ENCODE results near the gene GRK5. TPM values are rescaled to one million over a fixed set of nuclear protein-coding genes. Genes with fewer than 3 reads are reported as not detected.
"Not testable (repeated sequence)": the region's sequence is repeated elsewhere in the genome, so short reads cannot be mapped to it uniquely, and the experiment has no call there.

The GRK5 gene
- total RNA-seq, 4 donors from 2014 or later: 6.2 to 12.5 (median 9.1) TPM

GRCh38 chr10:119174109-119174508 lies 33.3 kb upstream of the GRK5 start:
- Histone ChIP-seq H3K27me3 (no peaks in the 10 kb centered on the region), H3K36me3 (peaks cover 0 to 40% of the 10 kb centered on the region in 2 donors), H3K4me1 (peaks cover 17 to 21% of the 10 kb centered on the region in 2 donors), H3K9me3 (no peaks in the 10 kb centered on the region), H3K27ac (no peak overlapping the region), H3K4me3 (no peak overlapping the region)
- DNase-seq: no peak
- no peak for ATAC-seq
- in situ Hi-C loops (cut with MboI; ENCODE audit: low sequenced_read_pairs in 4 of 4): loop anchor here in 1 of 4 donors (25.0 kb wide), 1 partner anchor 688 kb away; the partner anchor contains the start of gene MCMBP
- TF ChIP-seq CTCF (IDR thresholded peaks at IDR 0.05 in 4 of 5, conservative IDR thresholded peaks at IDR 0.05 in 1 of 5): no peak
- no peak for TF ChIP-seq POLR2A (IDR thresholded peaks at IDR 0.05)
- intact Hi-C loops (cut with DNase I; ENCODE audit: low total_unique reads): loop anchor here (10.0 kb wide), 1 partner anchor 419 kb away; the partner anchor contains the start of gene CACUL1

GRCh38 chr10:119176166-119176565 lies 31.2 kb upstream of the GRK5 start:
- in situ Hi-C loops (cut with MboI; ENCODE audit: low sequenced_read_pairs in 4 of 4) (no loop called here), intact Hi-C loops (cut with DNase I; ENCODE audit: low total_unique reads) (loop anchor here (5.0 to 10.0 kb wide), 2 partner anchors 421 kb away; partner anchors contain the start of genes CACUL1 and TIAL1)
- TF ChIP-seq CTCF (IDR thresholded peaks at IDR 0.05 in 4 of 5, conservative IDR thresholded peaks at IDR 0.05 in 1 of 5): no peak
- TF ChIP-seq POLR2A (IDR thresholded peaks at IDR 0.05): no peak
- Histone ChIP-seq H3K4me1 (peaks cover 18 to 24% of the 10 kb centered on the region in 2 donors), H3K9me3 (no peaks in the 10 kb centered on the region), H3K36me3 (peaks cover 0 to 27% of the 10 kb centered on the region in 2 donors), H3K4me3 (no peak overlapping the region), H3K27ac (peak overlapping the region in 3 of 4 donors; percentile 24 to 97 (median 96)), H3K27me3 (no peaks in the 10 kb centered on the region)
- ATAC-seq: no peak
- no peak for DNase-seq

GRCh38 chr10:119177708-119178371 lies 29.5 kb upstream of the GRK5 start:
- Histone ChIP-seq H3K27ac (peak overlapping the region; percentile 90 to 97 (median 94)), H3K4me1 (peaks cover 18 to 24% of the 10 kb centered on the region in 2 donors), H3K36me3 (peaks cover 0 to 10% of the 10 kb centered on the region in 2 donors), H3K27me3 (no peaks in the 10 kb centered on the region), H3K4me3 (peak overlapping the region; percentile 74 to 91 (median 87)), H3K9me3 (no peaks in the 10 kb centered on the region)
- intact Hi-C loops (cut with DNase I; ENCODE audit: low total_unique reads) (loop anchor here (1.0 to 10.0 kb wide), 5 partner anchors 13 to 472 kb away; partner anchors contain the start of genes CACUL1, SFXN4 and TIAL1), in situ Hi-C loops (cut with MboI; ENCODE audit: low sequenced_read_pairs in 4 of 4) (no loop called here)
- DNase-seq (no peak), ATAC-seq (peak in 1 of 2 donors; percentile 19)
- TF ChIP-seq POLR2A (IDR thresholded peaks at IDR 0.05) (no peak), CTCF (IDR thresholded peaks at IDR 0.05 in 4 of 5, conservative IDR thresholded peaks at IDR 0.05 in 1 of 5) (no peak)

GRCh38 chr10:119178372-119179119 lies 28.8 kb upstream of the GRK5 start, which contains the start of gene PRDX3:
TSS of gene PRDX3 (minus strand) at chr10:119178812. CDS start at chr10:119178790, 22 bp downstream.
- TF ChIP-seq CTCF (IDR thresholded peaks at IDR 0.05 in 4 of 5, conservative IDR thresholded peaks at IDR 0.05 in 1 of 5) (peak in 3 of 5 experiments; percentile 36 to 56 (median 50)), POLR2A (IDR thresholded peaks at IDR 0.05) (peak; percentile 65 to 79)
- in situ Hi-C loops (cut with MboI; ENCODE audit: low sequenced_read_pairs in 4 of 4): no loop called here
- peak within 1 kb of the TSS; percentile 74 to 91 (median 87) for H3K4me3 ChIP-seq
- peaks cover 0 to 3% of the 10 kb centered on the region in 2 donors for H3K36me3 ChIP-seq
- ATAC-seq: peak; percentile 96 to 97
- intact Hi-C loops (cut with DNase I; ENCODE audit: low total_unique reads): loop anchor here (1.0 to 10.0 kb wide), 5 partner anchors 13 to 472 kb away; partner anchors contain the start of genes CACUL1, SFXN4 and TIAL1
- peak; percentile 83 to 90 for DNase-seq
- H3K9me3 ChIP-seq: no peaks in the 10 kb centered on the region
- H3K27me3 ChIP-seq: no peaks in the 10 kb centered on the region
- peaks cover 18 to 24% of the 10 kb centered on the region in 2 donors for H3K4me1 ChIP-seq
- peak within 1 kb of the TSS; percentile 90 to 97 (median 94) for H3K27ac ChIP-seq

GRCh38 chr10:119180850-119181400 lies 26.4 kb upstream of the GRK5 start:
- H3K27ac ChIP-seq; in situ Hi-C loops (cut with MboI; ENCODE audit: low sequenced_read_pairs in 4 of 4); ATAC-seq: not testable (repeated sequence)

More at GRCh38 chr10:119180850-119181400, 26.4 kb upstream of the GRK5 start:
- H3K27me3 ChIP-seq; H3K4me3 ChIP-seq; intact Hi-C loops (cut with DNase I; ENCODE audit: low total_unique reads); H3K9me3 ChIP-seq; H3K36me3 ChIP-seq; DNase-seq: not testable (repeated sequence)
- H3K4me1 ChIP-seq: peaks cover 18 to 24% of the 10 kb centered on the region in 2 donors
